ENCODE results near the gene BPIFB2.
"Not testable (repeated sequence)": the region's sequence is repeated elsewhere in the genome, so short reads cannot be mapped to it uniquely, and the experiment has no call there.

BPIFB2 gene

DNA sequence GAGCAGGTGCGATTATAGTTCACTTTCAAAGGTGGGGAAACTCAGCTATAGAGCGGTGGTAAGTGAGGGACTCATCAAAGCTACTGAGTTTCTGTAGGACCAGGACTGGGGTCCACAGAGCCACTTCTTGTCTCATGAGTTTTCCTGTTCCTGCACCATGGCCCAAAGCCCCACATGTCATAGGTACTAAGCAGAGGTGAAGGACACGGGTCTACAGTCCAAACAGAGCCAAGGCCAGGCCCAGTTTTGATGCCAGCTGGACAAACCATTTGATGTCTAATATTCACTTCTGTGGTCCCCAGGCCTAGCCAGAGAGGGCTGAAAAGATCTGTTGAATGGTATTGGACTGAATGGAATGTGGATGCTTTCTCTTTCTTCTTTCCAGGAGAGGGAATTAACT is 34.9 kb downstream of the BPIFB2 start:
- no peak overlapping the region for H3K27ac ChIP-seq (ENCODE audit: poor library complexity, severe bottlenecking)
- TF ChIP-seq, protein P1, sequence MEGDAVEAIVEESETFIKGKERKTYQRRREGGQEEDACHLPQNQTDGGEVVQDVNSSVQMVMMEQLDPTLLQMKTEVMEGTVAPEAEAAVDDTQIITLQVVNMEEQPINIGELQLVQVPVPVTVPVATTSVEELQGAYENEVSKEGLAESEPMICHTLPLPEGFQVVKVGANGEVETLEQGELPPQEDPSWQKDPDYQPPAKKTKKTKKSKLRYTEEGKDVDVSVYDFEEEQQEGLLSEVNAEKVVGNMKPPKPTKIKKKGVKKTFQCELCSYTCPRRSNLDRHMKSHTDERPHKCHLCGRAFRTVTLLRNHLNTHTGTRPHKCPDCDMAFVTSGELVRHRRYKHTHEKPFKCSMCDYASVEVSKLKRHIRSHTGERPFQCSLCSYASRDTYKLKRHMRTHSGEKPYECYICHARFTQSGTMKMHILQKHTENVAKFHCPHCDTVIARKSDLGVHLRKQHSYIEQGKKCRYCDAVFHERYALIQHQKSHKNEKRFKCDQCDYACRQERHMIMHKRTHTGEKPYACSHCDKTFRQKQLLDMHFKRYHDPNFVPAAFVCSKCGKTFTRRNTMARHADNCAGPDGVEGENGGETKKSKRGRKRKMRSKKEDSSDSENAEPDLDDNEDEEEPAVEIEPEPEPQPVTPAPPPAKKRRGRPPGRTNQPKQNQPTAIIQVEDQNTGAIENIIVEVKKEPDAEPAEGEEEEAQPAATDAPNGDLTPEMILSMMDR (IDR thresholded peaks at IDR 0.05; ENCODE audit: poor library complexity, severe bottlenecking), result no peak
- ATAC-seq (ENCODE audit: low read depth) (no peak), DNase-seq (ENCODE audit: low spot score) (no peak)
- H3K4me3 ChIP-seq (ENCODE audit: severe bottlenecking), result no peak overlapping the region
- peaks cover 3% of the 10 kb centered on the region for H3K27me3 ChIP-seq (ENCODE audit: insufficient read depth, poor library complexity, severe bottlenecking)
- peaks cover 2% of the 10 kb centered on the region for H3K9me3 ChIP-seq (ENCODE audit: severe bottlenecking)
- H3K36me3 ChIP-seq (ENCODE audit: low read depth), result no peaks in the 10 kb centered on the region
- no peaks in the 10 kb centered on the region for H3K4me1 ChIP-seq (ENCODE audit: insufficient read depth, poor library complexity, severe bottlenecking)

DNA sequence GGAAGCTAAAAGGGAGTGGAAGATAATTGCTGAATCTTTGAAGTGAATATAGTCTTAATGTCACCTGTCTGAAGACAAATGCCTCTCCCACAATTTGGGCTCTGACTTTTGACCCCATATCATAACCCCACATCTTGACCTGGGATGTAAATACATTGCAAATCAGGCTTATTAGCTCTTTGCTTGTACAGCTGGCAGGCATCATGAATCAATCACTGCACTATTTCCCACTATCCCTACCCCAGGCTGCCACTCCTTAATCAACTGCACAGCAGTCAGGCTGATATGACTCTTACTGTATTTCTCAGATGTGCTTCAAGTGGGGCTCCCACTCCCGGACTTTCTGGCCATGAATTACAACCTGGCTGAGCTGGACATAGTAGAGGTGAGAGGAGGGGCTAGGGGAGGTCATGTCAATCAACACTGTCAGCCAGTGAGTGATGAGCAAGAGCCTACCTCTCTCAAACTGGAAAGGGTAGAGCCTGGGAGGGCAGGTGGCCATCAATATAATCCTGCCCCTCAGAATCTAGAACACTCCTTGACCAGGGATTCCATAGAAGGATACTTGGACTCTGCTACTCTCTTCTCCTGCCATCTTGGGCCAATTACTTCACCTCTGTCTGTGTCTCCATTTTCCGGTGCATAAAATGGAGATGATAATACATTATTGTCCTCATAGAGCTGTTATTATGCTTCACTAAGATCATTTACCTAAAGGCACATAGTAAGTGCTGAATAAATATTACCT is 35.7 kb downstream of the BPIFB2 start:
- H3K36me3 ChIP-seq (ENCODE audit: low read depth), result no peaks in the 10 kb centered on the region
- H3K4me1 ChIP-seq (ENCODE audit: insufficient read depth, poor library complexity, severe bottlenecking), result no peaks in the 10 kb centered on the region
- H3K27me3 ChIP-seq (ENCODE audit: insufficient read depth, poor library complexity, severe bottlenecking), result peaks cover 3% of the 10 kb centered on the region
- H3K27ac ChIP-seq (ENCODE audit: poor library complexity, severe bottlenecking), result no peak overlapping the region
- TF ChIP-seq, protein P1 (IDR thresholded peaks at IDR 0.05; ENCODE audit: poor library complexity, severe bottlenecking), result no peak
- ATAC-seq (ENCODE audit: low read depth) (no peak; the same call in 2 of the 3 replicates), DNase-seq (ENCODE audit: low spot score) (no peak)
- peaks cover 2% of the 10 kb centered on the region for H3K9me3 ChIP-seq (ENCODE audit: severe bottlenecking)
- no peak overlapping the region for H3K4me3 ChIP-seq (ENCODE audit: severe bottlenecking)

DNA sequence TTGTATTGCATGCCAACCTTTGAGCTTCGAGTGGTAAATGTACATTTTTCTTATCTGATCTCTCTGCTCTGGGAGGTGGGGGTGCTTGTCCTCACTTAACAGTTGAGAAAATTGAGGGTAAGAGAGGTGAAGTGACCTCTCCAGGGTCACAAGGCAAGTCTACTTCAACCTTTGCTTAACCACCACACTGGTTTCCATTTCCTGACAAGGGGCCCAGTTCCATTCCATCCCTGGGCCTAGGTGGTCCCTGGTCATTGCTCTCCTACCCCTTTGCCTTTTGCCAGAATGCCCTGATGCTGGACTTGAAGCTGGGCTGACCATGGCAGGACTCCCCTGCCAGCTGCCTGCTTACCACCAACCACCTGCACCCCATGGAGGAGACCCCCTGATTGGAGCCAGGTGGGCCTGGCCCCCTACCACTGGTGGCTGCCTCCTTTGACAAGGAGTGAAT is 36.3 kb downstream of the BPIFB2 start:
- Histone ChIP-seq H3K4me1 (ENCODE audit: insufficient read depth, poor library complexity, severe bottlenecking) (no peaks in the 10 kb centered on the region), H3K27ac (ENCODE audit: poor library complexity, severe bottlenecking) (no peak overlapping the region), H3K36me3 (ENCODE audit: low read depth) (no peaks in the 10 kb centered on the region), H3K9me3 (ENCODE audit: severe bottlenecking) (peaks cover 2% of the 10 kb centered on the region), H3K27me3 (ENCODE audit: insufficient read depth, poor library complexity, severe bottlenecking) (peaks cover 3% of the 10 kb centered on the region), H3K4me3 (ENCODE audit: severe bottlenecking) (no peak overlapping the region)
- ATAC-seq (ENCODE audit: low read depth), result no peak
- TF ChIP-seq, protein P1 (IDR thresholded peaks at IDR 0.05; ENCODE audit: poor library complexity, severe bottlenecking), result no peak
- no peak for DNase-seq (ENCODE audit: low spot score)

DNA sequence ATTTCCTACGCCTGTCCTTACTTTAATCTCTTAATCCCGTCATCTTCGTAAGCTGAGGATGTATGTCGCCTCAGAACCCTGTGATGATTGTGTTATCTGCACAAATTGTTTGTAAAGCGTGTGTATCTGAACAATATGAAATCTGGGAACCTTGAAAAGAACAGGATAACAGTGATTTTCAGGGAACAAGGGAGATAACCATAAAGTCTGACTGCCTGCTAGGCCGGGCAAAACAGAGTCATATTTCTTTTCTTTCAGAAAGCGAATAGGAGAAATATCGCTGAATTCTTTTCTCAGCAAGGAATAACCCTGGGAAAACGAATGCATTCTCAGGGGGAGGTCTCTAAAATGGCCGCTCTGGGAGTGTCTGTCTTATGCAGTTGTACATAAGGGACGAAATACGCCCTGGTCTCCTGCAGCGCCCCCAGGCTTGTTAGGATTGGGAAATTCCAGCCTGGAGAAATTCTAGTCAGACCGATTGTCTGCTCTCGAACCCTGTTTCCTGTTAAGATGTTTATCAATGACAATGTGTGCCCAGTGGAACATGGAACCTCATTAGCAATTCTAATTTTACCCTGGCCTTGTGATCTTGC is 37.7 kb downstream of the BPIFB2 start:
- not testable (repeated sequence) for H3K27me3 ChIP-seq (ENCODE audit: insufficient read depth, poor library complexity, severe bottlenecking); H3K9me3 ChIP-seq (ENCODE audit: severe bottlenecking); H3K27ac ChIP-seq (ENCODE audit: poor library complexity, severe bottlenecking); H3K4me3 ChIP-seq (ENCODE audit: severe bottlenecking); H3K36me3 ChIP-seq (ENCODE audit: low read depth); DNase-seq (ENCODE audit: low spot score); H3K4me1 ChIP-seq (ENCODE audit: insufficient read depth, poor library complexity, severe bottlenecking); ATAC-seq (ENCODE audit: low read depth)

DNA sequence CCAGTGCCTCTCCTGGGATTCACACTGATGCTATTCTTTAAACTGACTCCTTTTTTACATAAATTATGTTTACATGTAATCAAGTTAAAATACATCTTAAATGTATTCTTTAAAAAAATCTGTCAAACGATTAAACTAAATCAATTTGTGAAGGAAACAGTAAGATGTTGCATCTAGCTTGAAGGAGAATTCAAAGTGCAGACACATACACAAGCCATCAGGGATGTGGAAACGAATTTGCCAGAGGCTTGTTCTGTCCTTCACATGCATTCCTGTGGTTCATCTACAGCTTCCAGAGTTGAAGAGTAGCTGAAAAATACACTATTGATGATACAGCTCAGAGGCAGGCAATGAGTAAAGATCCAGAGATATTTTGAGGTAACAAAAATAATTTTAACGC is 38.9 kb downstream of the BPIFB2 start:
- no peaks in the 10 kb centered on the region for H3K36me3 ChIP-seq (ENCODE audit: low read depth)
- H3K27me3 ChIP-seq (ENCODE audit: insufficient read depth, poor library complexity, severe bottlenecking), result no peaks in the 10 kb centered on the region
- H3K9me3 ChIP-seq (ENCODE audit: severe bottlenecking), result peaks cover 2% of the 10 kb centered on the region
- TF ChIP-seq, protein P1 (IDR thresholded peaks at IDR 0.05; ENCODE audit: poor library complexity, severe bottlenecking), result no peak
- H3K4me3 ChIP-seq (ENCODE audit: severe bottlenecking), result no peak overlapping the region
- no peak for ATAC-seq (ENCODE audit: low read depth)
- no peaks in the 10 kb centered on the region for H3K4me1 ChIP-seq (ENCODE audit: insufficient read depth, poor library complexity, severe bottlenecking)
- DNase-seq (ENCODE audit: low spot score), result no peak
- H3K27ac ChIP-seq (ENCODE audit: poor library complexity, severe bottlenecking), result no peak overlapping the region

Measured in RWPE2 (cell line).